NCI-H1092 (cell line): ENCODE measurements around the gene FLVCR2.

ENCODE experiments used
- DNase-seq: peaks from one replicate; lab custom pipeline; 2025; lab: John Stamatoyannopoulos, UW

FLVCR2 gene

GRCh38 chr14:75578102-75578785, at the start of gene FLVCR2:
FLVCR2 (plus strand) TSS chr14:75578620; CDS start chr14:75578973, 353 bp downstream.
- no peak for DNase-seq

GRCh38 chr14:75531256-75531655, 47.2 kb upstream of the FLVCR2 start:
- DNase-seq, result no peak

GRCh38 chr14:75531660-75532317, 46.6 kb upstream of the FLVCR2 start:
- DNase-seq, result no peak

DNA sequence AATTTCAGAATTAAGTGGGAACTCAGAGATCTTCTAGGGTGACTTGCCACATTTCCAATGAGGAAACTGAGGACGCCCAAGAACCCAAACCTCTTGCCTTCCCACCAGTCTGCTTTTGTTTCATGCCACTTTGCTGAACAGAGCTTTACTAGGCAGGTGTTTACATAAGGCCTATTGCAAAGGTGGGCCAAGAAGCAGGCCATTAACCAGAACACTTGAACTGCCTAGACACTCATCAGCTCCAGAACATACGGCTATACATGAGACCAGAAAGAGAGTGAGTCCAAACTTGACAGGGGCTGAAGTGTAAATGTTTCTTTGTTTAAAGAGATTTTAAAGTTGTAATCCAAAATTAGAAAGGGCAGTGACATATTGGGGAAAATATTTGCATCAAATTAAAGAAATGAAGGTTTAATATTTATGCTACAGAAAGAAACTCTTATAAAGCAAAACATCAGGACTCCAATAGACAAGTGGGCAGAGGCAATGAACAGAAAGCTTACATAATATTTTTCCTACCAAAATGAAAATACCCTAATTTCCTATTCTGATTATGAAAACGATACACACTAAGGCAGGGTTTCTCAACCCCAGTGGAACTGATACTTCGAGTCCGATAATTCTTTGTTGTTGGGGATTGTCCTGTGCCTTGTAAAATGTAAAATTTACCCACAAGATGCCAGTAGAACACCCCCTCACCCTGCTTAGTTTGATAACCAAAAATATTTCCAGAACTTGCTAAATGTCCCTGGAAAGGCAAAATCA, 44.4 kb upstream of the FLVCR2 start:
- no peak for DNase-seq

- DNase-seq, result no peak
These were observed 43.1 kb upstream of the FLVCR2 start for GRCh38 chr14:75535164-75535898.

- no peak for DNase-seq
These were observed 41.3 kb upstream of the FLVCR2 start for GRCh38 chr14:75537071-75537470.

DNA sequence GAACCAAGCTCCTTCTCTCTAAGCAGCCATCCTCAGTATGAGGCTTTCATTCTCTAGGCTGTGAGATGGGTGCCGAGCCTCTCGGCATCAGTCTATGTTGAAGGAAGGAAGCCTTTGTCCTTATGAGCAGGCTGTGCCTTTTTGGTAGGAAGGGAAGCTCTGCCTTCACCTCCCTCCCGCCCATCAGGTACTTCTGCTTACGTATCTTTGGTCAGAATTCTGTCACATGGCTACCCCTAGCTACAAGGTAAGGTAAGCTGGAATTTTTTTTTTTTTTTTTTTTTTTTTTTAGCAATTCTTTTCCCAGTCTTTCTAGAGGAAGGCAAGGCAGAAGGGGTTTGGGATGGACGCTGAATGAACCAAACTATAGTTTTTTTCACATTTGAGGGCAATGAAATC, 39.3 kb upstream of the FLVCR2 start:
- no peak for DNase-seq

- no peak for DNase-seq
These were observed 38.6 kb upstream of the FLVCR2 start for GRCh38 chr14:75539561-75540478.

DNA sequence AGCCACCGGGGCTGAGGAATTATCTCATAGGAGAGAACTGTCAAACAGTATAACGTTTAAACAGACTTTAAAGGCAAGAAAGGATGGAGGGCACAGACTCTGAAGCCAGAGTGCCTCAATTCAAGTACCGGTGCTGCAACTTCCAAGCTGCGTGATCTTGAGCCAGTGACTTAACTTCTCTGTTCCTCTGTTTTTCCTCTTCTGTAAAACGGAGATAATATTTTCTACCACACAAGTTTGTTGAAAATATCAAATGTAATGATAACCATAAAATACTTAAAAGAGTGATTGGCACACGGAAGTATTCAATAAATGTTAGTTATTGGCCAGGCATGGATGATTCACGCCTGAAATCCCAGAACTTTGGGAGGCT, 38.0 kb upstream of the FLVCR2 start:
- DNase-seq, result no peak

GRCh38 chr14:75542588-75543091, 35.8 kb upstream of the FLVCR2 start:
- no peak for DNase-seq

DNA sequence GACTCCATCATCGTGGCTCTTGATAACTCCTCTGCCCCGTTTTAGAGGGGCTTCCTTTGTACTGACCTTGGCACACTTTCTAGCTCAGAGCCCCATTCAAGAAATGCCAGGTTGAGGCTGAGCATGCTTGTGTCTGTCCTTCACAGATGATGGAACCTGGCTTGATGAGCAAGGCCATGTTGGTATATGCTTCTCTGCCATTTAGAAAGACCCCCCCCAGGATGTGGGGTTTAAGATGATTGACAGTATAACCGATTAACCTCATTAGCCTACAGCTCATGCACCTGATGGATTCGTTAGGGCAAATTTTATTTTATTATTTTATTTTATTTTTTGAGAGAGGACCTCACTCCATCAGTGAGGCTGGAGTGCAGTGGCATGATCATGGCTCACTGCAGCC, 35.2 kb upstream of the FLVCR2 start:
- no peak for DNase-seq

- DNase-seq, result no peak
These were observed 34.6 kb upstream of the FLVCR2 start for GRCh38 chr14:75543786-75544185.

DNA sequence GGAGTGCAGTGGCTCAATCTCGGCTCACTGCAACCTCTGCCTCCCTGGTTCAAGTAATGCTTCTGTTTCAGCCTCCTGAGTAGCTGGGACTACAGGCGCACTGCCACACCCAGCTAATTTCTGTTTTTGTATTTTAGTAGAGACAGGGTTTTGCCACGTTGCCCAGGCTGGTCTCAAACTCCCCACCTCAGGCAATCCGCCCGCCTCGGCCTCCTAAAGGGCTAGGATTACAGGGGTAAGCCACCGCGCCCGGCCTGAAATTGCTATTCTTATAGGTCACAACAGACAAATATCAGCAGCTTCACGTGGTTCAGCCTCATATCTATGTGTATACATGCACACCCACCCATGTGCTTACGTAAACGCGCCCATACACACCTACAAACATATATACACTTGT, 32.5 kb upstream of the FLVCR2 start:
- DNase-seq, result no peak

GRCh38 chr14:75547552-75548250, 30.7 kb upstream of the FLVCR2 start:
- DNase-seq, result no peak

DNA sequence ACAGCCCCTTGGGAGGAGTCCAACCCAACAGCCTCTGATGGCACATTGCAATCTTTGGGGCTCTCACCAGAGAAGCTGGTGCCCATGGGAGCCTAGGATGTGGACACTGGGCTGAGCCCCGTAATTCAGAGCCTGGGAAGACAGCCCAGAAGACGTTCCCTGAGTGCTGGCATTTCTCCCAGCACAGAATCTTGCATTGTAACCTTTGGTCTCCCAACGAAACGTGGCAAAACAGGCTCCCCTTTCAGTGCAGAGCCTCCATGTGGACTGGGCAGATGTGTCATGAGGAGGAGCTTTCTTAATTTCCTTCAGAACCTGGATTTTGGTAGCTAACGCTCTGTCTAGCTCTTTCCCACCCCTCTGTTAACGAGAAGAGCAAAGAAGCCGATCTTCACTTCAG, 29.9 kb upstream of the FLVCR2 start:
- DNase-seq, result no peak

- no peak for DNase-seq
These were observed 29.3 kb upstream of the FLVCR2 start for GRCh38 chr14:75549169-75549568.

DNA sequence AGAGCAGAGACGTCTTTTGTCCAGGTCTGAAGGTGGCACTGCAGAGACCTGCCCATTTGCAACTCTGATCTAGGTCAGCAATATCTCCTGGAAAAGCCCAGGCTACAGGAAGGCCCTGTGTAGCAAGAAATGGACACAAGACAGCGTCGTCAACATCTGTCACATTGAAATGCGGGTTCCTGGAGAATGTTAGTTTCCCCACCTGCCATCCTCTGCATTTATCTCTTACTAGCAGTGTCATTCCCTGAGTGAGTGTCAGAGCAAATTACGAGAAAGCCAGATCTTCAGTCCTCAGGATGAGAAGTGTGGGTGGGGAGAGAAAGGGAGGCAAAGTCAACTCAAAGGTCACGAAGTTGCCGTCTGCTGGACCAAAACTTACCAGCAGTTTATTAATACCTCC, 27.4 kb upstream of the FLVCR2 start:
- no peak for DNase-seq

GRCh38 chr14:75553157-75553556, 25.3 kb upstream of the FLVCR2 start:
- no peak for DNase-seq

DNA sequence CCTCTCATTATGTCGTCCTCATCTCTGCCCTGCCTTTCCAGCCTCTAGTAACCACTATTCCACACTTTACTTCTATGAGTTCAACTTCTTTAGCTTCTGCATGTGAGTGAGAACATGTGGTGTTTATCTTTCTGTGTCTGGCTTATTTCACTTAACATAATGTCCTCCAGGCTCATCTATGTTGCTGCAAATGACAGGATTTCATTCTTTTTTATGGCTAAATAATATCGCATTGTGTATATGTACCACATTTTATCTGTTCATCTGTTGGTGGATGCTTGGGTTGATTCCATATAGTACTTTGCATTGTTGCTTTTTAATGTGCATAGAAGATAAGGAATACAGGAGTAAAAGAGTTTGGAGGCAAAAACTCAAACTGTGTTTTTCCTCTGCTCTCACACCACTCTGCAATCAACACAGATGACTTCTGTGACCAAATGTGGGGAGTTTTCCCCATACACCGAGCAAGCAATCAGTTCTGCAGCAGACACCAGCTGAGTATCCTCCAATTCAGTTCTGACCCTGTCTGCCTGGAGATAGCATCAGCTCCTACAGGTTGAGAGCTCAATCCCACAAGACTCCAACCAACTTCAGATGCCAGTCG, 24.6 kb upstream of the FLVCR2 start:
- no peak for DNase-seq

GRCh38 chr14:75554482-75554881, 23.9 kb upstream of the FLVCR2 start:
- DNase-seq, result no peak
